NCI-H146 treated with DMSO at 0.1 percent for 48 hours (cell line): ENCODE results near the gene RETSAT.
"Not testable (repeated sequence)": the region's sequence is repeated elsewhere in the genome, so short reads cannot be mapped to it uniquely, and the experiment has no call there.

Experiments used
- DNase-seq: peaks from one replicate; lab custom pipeline; 2025; ENCODE audit not compliant: unreplicated experiment; lab: John Stamatoyannopoulos, UW

Gene RETSAT

DNA sequence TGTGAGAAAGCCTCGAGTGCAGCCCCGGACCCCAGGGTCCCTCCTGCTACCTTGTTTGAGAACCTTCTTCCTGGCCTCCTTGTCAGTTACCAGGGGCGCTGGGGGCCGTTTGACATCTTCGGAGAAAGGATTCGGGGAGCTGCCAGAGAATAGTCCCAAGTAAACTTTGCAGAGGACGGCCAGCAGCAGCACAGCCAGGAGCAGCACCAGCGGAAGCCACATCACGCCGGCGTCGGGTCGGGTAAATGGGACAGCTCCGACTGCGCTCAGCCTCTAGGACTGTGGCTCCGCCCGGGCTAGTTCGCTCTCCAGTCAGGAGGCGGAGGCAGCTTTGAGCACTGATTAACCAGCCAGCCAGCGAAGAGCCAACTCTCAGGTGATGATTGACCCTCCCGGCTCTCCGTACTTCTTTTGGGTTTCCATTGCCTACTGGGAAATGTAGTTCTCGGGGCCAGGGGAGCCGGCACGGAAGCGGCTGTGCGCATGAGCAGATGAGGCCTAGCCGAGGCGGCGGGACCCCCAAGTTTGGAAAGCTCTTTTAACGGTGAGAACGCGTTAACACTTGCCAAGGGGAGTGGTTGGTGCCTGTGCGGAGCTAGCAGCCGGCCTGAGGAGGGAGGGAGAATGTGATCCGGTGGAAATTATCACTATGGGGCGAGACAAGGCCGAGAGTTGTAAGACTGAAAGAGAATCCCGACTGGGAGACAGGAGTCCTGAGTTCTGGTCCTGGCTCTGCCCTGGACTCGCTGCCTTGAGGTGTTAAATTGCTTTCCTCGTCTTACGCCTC, at the start of gene RETSAT, which contains the start of gene ELMOD3:
Gene RETSAT, minus strand, starts transcription at position 243 of the 787 bp plus-strand sequence. Its CDS starts 21 bp downstream, at position 222.
Gene ELMOD3, plus strand, starts transcription at position 484 of the 787 bp plus-strand sequence. CDS start 2,430 bp downstream, outside the sequence.
- peak; percentile 95 for DNase-seq

DNA sequence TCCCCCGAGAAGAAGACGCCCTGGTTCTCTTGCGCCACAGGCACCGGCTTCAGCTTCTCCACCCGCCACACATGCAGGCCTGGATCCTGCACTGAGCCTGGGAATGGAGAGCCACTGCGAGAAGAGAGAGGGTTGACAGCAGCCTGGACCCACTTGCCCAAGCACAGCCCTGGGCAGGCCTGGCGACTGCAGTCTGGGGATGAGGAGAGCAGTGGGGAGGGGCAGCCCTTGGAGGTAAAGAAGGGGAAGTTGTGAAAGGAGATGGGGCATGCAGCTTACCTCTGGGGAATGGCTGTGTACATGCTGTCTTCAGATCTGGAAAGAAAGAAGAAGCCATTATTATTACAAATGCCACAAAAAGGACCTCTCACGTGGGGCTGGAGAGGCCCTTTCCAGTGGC, 47.5 kb upstream of the RETSAT start:
- DNase-seq = no peak

DNA sequence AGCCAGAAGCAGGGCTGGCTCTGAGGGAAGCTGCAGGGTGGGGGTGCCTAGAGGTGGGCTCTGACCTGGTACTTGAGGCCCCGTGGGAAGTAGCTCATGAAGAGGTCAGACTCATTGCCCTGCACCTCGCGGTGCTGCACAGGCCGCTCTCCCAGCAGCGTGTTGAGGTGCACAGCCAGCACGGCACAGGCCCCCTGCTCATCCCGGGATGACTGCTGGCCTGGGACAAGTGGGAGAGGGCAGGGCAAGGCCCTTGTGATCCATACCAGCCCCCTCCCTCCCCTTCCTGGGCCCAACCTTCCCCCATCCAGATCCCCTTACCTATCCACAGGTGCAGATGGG, 47.1 kb upstream of the RETSAT start:
- no peak for DNase-seq

DNA sequence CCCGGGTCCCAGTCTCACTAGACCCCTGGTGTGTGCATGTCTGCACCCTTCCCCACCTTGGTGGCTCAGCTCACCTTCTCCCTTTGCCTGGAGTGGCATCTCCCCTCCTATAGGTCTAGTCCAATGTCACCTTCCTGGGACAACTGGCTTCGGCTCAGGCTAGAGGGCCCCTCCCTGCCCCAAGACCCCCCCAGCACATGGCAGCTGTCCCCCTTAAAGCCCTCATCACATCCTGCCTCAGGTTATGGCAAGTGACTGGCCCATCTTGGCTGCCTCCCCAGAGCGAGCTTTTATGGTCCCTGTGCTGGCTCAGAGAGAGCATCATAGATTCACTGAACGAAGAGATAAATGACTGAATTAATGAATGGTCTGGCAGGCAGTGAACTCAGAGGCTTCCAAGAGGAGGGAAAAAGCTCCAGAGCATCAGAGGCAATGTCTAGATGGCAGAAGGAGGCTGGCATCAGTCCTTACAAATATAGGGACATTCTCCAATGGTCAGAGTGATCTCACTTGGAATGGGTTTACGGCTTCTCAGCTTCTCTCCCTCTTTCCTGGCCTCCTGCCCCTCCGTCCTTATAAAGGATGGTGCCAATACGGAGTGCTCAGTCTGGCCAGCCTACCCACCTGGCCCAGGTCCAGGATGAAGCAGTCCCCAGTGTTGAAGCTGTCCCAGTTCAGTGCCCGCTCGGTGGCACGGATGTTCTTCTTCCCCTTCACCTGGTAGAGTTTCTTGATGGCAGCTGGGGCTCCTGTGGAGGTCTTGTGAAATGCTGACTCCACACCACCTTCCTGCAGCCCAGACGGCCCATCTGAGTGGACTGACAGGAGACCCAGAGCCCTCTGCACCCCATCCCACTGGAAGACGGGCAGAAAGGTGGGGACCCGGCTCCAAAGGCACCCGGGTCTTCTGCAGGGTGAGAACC, 46.5 kb upstream of the RETSAT start:
- DNase-seq = no peak

DNA sequence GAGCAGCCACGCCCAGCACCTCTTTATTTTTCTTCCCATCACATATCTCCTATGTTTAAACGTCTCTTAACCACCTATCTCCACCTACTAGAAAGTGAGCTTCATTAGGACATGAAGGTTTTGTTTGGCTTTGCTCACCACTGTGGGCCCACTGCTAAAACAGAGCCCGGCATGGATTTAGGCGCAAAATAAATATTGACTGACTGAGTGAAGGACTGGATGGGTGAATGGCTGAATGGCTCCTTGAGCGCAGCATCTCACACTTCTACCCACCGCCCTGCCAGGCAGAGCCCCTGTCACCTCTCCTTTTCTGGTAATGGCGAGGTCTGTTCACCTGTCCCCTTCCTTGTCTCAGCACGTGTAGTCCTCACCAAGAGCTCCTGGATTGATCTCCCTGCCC, 45.7 kb upstream of the RETSAT start:
- no peak for DNase-seq

DNA sequence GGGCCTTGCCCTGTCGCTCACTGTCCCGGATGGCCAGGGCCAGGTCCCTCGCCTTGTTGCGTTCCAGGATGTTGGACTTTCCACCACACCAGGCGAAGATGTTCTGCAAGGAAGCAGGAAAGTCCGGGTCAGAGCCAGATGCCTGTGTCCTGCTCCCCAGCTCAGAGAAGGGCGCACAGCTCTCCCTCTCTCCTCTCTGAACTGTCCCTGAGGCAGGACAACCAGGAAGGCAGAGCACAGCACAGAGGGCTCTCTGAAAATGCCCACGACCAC, 44.8 kb upstream of the RETSAT start:
- DNase-seq = no peak

DNA sequence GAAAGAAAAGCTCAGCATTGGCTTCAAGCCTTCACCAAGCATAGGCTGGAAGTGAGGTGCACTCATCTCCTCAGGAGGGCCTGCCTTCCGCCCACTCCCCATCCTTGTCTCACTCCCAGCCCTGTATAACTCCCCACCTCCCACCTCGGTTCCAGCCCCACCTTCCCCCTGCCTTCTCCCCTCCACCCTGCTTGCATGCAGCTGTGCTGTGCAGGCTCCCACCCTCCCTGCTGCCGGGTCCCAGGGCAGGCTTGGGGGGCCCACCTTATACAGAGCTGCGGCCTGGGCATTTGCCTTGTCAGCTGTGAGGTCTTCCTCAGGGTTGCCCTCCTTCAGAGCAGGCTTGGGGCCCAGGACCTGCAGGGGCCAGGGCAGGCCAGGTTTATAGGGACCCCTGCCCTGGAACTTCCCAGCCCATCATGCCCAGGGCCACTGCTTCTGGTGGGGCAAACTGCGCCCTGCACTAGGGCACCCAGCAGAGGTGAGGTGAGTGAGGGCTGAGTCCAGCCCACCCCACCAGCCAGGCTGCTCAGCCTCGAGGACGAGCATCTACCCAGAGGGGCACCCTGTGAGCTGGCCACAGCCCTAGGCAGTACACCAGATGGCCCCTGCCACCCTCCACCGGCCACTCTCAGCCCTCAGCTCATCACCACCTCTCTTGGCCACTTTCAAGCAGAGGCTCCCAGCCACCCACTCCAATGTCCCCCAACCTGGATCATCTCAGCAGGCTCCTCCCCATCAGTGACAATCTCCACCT, 44.3 kb upstream of the RETSAT start:
- DNase-seq = no peak

DNA sequence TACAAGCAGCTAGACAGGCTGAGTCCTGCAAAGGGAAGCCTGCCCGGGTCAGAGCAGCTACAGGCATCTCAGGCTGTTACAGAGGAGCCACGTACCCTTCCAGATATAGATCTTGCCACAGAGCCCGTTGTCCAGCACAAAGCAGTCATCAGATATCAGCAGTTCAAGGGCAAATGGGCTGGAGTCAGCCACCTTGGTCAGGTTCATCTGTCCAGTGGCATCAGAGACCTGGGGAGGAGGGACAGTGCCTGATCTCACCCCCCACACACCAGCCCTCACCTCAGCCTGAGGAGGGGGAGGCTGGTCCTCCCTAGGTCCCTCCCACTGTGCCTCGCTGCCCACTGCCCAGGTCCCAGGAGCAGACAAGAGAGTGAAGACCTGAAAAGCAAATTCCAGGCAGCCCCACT, 43.6 kb upstream of the RETSAT start:
- no peak for DNase-seq

DNA sequence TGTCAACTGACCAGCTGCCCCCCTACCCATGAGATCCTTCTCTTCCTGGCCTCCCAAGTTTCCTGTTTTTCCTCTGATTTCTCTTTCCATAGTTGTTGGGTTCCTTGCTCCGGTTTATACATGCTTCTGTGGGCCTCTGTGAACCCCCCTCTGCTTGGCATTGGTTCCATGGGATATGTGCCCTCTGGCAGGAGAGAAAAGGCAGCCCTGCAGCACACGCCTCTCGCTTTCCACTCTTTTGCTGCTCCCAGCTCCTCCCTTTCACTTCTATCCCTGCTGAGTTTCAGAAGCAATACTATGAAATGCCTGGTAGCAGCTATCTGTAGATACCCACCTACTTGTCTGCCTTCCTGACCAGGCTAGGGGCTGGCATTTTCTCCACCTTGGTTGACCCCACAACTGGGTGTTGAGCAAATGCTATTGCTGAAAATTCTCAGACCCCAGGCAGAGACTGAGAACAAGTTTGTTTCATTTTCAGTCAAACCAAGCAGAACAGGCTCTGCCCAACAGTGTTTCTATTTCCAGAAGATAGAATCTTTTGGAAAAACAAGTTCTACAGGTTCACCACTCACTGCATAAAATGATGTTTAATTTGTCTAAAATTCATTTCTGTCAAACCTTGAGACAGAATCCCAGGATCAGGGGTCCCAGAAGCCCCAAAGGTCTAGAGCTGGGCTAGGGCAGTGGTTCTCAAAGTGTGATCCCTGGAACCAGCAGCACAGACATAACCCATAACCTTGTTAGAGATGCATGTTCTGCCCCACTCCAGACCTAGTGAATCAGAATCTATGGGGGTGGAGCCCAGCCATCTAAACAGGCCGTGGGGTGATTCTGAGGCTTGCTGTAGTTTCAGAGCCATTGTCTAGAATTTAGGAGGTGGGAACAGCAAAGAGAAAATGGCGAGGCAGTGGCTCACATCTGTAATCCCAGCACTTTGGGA, 42.5 kb upstream of the RETSAT start:
- DNase-seq = no peak

DNA sequence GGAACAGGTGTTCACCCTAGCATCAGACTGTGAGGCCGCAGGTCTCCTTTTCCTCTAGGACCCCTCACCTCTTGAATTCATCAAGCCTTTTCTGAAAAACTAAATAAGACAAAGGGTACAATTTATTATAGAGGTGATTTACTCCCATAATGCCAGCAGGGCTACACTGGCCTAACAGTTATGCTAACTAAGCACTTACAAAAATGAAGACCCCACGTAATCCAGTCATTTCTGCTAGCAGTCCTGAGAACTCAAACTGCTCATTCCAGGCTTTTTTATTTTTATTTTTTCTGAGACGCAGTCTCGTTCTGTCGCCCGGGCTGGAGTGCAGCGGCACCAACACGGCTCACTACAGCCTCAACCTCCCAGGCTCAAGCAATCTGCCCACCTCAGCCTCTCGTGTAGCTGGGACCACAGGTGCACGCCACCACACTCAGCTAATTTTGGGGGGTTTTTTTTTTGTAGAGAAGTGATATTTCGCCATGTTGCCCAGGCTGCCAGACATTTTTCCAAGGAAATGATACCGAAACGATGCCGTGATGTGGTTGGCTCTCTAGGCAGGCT, 41.7 kb upstream of the RETSAT start:
- DNase-seq = no peak

DNA sequence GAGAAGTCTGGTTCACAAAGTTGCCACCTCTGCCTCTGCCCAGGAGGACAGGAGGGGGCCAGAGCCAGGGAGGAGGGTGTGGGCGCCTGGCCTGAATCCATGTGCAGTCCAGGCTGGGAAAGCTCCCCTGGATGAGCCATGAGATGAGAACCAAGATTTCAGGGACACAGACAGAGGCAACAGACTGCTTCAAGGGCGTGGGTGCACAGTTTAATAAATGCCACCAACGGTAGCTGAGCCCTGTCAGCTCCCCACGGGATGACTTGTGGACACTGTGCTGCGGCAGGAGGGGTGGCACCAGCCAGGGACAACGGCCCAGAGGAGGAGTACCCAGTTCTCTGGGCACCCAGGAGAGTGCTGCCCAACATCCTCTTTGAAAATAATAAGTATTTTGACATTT, 40.6 kb upstream of the RETSAT start:
- no peak for DNase-seq

DNA sequence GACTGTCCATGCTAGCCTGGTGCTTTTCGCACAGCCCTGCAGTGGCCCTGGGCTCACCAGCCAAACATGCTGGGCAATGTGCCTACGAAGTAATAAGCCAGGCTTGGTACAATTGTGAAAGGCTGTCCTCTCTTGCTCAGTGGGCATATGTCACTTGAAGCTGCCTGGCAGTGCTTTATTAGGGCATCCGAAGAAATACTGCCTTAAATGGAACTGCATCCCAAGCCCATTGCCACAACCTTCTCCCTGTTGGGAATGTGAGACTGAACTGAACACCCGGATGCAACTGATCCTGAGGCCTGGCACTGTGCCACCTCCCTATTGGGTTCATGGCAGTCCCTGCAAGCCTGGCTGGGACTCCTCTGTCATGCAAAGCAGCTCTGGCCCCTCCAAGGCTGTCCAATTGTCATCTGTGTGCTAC, 39.9 kb upstream of the RETSAT start:
- DNase-seq = no peak

DNA sequence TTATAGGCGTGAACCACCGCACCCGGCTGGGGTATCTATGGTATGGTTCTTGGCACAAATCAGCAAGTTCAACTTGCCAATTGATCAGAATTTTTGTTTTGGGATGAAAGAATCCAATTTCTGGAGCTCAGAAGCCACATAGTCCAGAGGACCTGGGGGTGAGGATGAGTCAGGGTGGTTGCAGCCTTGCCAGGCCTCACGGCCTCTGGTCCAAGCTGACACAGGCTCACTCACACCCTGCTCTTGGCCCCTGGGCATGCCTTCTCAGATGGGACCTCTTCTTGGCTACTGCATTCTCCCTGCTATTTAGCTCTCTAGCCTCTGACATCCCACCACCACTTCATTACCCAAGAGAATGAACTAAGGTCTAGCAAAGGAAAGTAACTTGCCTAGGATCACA, 39.5 kb upstream of the RETSAT start:
- no peak for DNase-seq

DNA sequence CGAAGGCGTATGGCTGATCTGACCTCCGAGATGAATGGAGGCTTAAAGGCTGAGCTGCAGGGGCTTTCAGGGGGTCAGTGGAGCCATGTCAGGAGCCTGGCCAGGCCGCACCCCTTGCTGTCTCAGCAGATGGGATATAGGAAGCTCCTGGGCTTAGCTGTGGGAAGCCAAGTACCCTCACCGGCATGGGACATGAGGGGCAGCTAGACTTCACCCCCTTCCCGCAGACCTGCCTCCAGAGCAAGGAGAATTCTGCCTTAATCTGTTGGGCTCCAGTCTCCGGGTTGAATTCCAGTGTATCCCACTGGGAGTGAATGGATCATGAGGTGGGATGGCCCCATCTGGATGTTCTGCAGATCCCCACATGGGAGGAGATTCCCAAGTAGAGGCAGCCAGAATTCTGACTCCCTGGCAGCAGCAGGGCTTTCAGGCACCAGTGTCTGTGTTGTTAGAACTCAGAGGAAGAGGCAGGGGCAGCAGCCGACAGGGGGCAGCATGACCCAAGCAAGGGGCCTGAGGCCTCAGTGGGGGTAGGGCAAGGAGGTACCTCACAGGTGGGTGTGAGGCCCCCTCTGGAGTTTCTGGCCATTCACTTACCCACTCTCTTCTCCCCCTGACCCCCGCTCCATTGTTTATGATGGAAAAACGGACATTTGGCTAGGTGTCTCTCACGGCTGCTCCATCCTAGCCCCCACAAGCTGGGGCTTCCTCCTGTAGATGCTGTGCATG, 36.8 kb upstream of the RETSAT start:
- no peak for DNase-seq

DNA sequence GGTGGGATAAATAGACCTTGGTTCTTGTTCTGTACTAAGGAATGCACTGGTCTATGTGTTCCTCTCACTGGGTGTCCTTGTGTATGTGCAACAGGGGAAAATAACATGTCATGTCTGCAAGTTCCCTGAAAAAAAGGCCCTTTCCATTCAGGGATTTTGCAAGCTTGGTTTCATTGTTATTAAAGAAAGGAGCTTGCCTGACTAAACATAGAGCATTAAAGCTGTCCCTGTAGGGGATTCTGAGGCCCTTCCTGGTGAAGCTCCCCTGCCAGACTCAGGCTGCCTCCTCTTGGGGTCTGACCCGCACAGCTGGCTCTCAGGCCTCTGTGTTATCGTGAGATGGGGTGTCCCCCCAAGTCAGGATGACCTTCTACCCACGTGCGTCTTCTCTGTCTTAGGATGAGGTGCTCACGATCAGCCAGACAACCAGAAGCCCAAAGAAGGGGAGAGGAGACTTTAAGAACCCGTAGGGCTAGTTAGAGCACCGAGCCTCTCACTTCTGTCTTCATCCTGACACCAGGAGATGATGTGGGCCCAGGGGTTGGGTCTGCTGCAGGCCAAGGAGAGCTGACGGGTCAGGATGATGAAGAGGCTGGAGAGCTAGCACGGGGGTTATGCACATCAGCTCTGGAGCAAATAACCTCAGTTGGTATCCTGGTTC, 34.7 kb upstream of the RETSAT start:
- no peak for DNase-seq

DNA sequence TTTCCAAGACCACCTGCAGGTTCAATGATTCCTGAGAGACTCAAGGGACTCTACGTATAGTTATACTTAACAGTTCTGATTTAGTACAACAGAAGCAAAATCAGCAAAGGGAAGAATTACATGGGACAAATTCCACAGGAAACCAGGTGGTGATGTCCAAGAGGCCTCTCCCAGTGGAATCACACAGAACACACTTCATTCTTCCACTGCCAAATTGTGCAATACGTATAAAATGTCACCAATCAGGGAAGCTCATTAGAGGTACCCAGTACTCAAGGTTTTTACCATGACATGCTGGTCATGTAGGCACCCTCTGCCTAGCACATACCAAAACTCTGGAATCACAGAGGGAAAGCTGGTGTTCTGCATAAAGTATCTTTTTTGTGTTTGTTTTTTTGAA, 33.4 kb upstream of the RETSAT start:
- DNase-seq = no peak

DNA sequence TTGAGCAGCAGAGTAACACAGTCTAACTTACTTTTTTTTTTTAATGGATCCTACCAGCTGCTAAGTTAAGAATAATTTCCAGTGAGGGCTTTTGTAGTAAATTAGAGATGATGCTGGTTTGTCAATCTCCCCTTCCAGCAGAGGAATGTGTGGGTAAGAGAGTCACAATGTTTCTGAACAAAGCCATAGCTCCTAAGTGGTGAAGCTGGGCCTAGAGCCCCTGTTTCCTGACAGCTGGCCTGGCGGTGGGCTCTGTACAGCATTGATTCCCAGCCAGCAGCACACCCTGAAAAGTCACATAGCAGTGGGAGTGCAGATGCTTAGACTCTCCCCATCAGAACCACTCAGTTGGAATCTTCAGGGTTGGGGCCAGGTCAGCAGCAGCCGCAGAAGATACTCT, 31.4 kb upstream of the RETSAT start:
- no peak for DNase-seq

DNA sequence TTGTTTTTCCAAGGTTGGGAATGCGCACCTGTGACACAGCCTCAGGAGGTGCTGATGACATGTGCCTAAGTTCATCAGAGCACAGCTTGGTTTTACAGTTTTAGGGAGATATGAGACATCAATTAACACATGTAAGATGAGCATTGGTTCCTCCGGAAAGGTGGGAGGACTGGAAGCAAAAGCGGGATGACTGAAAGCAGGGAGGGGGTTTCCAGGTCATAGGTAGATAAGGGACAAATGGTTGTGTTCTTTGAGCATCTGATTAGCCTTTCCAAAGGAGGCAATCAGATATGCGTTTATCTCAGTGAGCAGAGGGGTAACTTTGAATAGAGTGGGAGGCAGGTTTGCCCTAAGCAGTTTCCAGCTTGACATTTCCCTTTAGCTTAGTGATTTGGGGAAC, 29.5 kb upstream of the RETSAT start:
- DNase-seq = no peak

DNA sequence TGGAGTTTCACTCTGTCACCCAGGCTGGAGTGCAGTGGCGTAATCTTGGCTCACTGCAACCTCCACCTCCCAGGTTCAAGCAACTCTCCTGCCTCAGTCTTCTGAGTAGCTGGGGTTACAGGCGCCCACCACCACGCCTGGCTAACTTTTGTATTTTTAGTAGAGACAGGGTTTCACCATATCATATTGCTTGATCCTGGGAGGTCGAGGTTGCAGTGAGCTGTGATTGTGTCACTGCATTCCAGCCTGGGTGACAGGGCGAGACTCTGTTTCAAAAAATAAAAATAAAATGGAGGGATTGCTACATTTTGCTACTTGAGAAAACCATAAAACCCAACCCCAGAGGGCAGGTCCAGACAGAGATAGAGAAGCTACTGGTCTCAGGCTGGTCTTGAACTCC, 28.8 kb upstream of the RETSAT start:
- DNase-seq = not testable (repeated sequence)
